SKM-1 treated with dmso at 0.1 percent for 144 hours (cell line): Measurements from ENCODE around the gene EDC4.
"Not testable (repeated sequence)": the region's sequence is repeated elsewhere in the genome, so short reads cannot be mapped to it uniquely, and the experiment has no call there.

Experiments
- DNase-seq: peaks from one replicate; lab custom pipeline; 2025; ENCODE audit not compliant: unreplicated experiment; lab: John Stamatoyannopoulos, UW

Gene EDC4

DNA sequence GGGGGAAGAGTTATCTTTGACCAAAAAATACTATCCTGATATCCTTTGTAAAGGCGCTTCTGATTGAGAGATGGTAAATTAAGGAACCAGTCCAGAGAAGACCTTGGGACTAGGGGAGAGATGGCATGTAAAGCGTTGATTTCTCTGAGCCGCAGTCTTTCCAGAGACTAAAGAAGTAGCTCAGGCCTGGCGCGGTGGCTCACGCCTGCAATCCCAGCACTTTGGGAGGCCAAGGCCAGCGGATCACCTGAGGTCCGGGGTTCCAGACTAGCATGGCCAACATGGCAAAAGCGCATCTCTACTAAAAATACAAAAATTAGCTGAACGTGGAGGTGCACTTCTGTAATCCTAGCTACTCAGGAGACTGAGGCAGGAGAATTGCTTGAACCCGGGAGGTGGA lies 24.7 kb upstream of the EDC4 start:
- DNase-seq, result no peak

DNA sequence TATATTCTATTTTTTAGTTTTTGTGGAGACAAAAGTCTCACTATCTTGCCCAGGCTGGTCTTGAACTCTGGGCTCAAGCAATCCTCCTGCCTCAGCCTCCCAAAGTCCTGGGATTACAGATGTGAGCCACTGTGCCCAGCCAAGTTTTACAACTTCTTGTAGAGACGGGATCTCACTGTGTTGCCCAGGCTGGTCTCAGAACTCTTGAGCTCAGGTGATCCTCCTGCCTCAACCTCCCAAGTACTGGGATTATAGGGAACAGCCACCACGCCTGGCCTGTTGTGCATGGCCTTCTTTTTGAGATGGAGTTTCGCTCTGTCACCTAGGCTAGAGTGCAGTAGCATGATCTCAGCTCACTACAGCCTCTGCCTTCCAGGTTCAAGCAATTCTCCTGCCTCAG lies 19.2 kb upstream of the EDC4 start:
- DNase-seq, result no peak

DNA sequence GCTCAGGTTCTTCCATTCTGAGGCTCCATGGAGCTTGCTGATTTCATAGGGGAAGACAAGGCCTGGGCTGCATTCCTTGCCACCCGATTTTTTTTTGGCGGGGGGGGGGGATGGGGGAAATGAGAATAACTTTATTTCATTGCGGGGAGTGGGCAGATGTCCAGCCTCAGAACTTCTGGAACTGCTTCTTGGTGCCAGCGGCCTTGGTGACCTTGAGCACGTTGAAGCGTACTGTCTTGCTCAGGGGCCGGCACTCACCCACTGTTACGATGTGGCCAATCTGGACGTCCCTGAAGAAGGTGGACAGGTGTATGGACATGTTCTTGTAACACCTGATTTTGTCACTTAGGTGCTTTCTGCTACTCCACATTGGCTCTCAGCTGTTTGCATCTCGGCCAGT lies 17.1 kb upstream of the EDC4 start:
- DNase-seq, result no peak

DNA sequence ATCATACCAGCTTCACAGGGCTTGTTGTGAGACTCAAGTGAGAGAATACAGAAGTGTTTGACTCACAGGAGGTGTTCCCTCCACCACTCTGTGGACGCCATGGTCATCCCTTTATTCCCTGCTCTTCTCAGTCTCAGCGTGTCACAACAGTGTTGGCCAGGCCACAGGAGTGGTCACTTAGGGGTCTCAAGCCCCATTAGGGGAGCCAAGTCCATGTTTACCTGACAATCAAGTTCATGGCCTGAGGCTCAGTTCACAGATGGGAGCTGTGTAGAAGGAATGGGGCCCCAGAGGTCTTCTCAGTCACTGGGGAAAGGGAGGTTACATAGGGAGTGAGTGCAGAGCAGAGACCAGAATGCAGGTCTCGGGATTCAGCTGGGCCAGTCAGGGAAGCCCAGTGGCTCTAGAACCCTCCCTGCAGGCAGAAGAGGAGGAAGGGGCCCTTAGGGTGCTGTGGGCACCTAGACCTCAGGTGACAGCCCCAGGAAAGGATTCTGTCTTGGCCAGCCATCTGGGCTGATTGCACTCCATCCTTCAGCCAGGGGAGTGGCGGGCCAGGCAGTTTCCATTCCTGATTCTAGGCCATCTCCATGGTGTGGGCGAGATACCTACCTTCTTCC lies 15.8 kb upstream of the EDC4 start:
- DNase-seq, result no peak

DNA sequence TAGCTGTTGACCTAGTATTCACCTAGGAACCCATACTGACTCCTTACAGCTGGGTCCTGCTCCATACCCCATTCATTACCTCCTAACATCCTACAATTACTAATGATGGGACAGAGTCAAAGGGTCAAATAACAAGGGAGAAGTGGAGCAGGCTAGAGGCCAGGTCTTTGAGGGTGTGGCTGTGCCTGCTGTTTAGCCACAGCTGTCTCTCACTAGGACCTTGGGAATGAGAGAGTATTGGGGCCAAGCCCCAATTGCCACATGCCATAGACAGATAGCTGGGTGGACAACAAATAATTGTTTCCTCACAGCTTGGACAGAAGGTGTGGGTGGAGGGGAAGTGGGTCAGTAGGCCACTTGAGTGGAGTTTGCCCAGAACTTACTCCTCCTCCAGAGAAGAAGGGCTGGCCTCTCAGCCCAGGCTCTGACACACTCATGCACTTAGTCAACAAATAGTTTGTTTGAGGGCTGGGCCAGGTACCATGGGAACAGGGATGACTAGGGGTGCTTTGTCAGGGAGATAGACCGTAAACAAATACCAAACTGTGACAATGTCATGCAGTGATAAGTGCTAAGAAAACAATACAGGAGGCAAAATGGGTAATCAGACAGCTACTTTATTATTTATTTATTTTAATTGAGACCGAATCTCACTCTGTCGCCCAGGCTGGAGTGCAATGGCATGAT lies 15.2 kb upstream of the EDC4 start:
- no peak for DNase-seq

DNA sequence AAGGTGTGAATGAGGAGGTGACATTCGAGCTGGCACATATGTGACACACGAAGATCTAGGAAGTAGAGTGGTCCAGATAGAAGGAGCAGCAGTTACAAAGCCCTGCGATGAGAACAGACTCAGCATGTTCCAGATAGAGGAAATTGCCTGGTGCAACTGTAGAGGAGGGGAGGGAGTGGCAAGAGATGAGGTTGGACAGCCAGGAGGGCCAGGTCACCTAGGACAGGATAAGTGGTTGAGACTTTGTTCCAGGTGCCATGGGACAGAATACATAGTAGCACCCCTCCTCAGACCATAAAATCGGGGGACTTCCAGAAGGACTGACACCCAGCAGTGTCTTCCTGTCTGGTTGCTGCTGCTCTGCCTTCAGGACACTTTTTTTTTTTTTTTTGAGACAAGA lies 14.4 kb upstream of the EDC4 start:
- DNase-seq, result no peak

DNA sequence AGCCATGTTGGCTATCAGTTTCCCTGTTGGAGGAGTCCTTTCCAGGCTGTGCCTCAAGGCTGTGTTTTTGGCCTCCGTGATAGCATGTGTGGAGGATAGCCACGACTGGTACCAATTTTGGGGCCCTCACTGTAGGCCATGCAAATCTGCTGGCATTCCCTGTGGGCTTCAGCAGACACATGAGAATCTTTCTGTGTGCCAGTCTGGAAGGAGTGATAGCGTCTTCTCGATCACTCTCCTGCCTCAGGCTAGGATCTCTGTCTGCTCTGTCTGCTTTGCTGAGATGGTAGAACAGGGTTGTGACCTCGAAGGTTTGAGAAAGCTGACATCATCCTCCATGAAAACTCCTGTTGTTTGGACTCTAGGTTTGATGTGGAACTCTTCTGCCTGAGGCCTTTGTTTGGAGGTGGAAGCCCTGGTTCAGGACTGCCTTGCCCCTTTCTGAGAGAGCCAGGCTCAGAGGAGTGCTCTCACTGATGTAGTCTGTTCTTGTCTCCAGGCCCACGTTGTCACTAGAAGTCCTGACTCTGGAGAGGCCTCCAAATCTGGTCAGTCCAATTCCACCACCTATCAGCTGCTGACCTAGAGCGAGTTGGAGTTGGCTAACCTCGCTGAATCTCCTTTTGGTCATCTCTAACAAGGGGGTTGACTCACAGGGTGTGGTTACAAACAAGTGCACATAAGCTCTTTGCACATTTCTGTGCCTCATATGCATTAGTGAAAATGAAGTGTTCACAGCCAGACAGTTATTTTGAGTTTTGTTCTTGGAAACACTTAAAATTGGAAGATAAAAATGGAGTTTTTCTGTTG lies 12.1 kb upstream of the EDC4 start:
- no peak for DNase-seq

DNA sequence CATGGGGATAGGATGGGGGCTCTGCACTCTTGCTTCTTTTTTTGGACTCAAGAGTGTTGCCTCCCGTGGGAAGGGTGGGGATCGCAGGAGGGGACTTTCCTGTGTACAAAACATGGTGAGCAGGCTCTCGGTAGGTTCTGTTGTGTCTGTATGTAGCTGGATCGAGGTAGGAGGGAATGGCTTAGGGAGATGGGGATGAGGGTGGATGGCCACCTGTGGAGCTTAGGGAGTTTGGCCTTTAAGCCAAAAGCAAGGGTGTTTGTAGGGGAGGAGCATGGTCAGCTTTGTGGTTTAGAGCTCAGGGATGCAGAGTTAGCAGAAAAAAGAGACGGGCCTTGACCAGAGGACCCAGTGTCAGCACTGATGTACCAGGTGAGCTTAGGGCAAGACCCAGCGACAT lies 11.0 kb upstream of the EDC4 start:
- no peak for DNase-seq

DNA sequence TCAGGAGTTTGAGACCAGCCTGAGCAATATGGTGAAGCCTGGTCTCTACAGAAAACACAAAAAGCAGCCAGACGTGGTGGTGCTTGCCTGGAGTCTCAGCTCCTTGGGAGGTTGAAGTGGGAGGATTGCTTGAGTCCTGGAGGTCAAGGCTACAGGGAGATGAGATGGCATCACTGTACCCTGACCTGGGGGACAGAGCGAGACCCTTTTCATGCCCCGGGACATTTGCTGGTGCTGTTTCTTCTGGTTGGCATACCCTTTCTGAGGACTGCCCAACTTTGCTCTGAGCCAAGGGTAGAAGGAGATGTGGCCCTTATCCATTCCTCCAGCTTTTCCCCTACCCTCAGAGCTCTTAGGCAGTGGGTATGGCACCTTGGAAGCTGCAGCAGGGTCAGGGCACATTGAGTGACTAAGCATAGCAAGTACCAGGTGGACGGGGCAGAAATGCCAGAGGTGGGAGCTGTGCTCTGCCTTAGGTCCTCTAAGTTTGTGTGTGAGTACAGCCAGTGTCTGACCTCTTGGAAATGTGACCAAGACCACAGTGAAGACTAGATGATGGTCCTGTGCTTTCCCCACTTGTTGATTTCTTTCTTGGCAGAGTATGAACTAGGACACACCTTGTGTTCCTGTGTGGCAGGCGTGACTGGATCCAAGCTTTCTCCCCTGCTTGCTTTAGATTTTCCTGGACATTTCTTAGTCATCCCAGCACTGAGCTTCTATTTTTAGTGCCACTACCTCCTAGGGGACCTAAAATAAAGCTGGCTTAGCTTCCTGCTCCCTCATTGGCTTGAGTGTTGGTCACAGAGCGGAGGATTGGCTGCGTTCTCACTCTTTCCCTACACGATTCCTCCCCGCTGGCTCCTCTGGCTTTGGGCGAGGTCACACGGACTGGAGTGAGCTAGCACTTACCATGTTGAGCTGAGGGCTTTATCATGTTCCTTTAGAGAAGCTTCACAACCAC lies 9.9 kb upstream of the EDC4 start:
- no peak for DNase-seq

DNA sequence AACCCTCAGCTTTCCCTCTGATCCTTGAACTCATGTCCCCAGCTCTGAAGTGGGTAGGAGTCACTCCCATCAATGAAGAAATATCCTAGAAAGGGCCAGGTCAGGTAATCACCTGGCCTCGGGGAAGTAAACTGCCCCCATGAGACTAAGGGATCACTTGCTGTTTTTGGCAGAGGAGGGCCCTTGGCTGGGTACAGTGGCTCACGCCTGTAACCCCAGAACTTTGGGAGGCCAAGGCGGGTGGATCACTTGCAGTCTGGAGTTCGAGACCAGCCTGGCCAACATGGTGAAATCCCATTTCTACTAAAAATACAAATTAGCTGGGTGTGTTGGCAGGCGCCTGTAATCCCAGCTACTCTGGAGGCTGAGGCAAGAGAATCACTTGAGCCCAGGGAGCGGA lies 8.8 kb upstream of the EDC4 start:
- DNase-seq, result not testable (repeated sequence)

DNA sequence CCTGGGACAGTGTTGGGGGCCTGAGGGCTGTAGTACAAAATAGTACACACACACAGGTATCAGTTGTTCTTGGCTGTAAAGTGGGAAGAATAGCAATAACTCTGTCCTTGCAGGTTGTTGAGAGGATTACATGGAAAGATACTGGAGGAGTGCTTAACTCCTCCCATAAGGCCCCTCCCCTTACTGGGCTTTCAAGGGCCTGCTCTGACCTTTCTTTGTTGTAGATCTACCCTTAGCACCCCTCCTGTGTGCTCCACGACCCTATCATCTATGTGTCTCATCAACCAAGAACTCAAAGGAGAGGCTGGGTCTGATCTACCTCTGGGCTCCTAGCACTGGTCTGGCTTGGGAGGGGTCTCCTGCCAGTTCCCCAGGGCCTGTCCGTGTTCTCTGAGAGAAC lies 8.3 kb upstream of the EDC4 start:
- DNase-seq, result no peak

DNA sequence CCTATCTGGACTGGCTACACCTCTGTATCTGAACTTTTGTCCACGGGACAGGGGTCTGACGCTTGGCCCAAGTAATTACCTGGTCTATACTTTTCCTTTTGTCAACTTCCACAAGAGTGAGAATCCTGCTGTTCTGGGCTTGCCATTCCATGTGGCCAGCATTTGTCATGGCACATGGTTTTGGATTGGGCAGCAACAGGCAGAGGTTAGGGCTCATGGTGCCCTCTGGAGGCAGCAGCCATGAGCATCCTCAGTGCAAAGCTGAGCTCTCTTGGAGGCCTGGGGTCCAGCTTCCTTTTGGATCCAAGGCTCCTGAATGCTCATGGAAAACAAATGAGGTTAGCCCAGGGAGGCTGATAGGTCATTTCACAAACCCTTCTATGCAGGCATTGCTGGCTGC lies 7.5 kb upstream of the EDC4 start:
- no peak for DNase-seq

DNA sequence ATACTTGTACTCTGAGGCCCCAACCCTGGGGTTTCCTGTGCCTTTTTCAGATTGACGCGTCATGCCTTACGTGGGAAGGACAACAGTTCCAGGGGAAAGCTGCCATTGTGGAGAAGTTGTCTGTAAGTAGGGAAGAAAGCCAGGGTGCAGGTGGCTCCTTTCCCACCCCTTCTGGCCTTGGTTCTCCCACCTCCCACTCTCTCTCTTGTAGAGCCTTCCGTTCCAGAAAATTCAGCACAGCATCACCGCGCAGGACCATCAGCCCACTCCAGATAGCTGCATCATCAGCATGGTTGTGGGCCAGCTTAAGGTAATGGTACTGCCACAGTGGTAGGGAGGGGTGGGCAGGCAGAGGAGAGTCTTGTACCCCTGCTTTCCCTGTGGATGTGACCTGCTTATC lies 4.6 kb upstream of the EDC4 start:
- DNase-seq, result no peak

DNA sequence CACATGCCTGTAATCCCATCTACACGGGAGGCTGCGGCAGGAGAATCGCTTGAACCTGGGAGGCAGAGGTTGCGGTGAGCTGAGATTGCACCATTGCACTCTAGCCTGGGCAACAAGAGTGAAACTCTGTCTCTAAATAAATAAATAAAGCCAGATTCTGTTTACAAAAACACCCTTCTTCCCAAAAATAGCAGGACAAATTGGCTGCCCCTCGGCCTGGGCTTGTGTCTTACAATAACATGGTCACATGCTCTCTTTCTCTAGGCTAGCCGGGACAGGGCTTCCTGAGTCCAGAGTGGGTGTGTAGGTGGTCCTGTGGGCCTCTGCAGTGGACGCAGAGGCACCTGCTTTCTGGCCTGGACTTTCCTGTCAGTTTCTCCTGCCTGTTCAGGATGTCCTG lies 3.2 kb upstream of the EDC4 start:
- no peak for DNase-seq

DNA sequence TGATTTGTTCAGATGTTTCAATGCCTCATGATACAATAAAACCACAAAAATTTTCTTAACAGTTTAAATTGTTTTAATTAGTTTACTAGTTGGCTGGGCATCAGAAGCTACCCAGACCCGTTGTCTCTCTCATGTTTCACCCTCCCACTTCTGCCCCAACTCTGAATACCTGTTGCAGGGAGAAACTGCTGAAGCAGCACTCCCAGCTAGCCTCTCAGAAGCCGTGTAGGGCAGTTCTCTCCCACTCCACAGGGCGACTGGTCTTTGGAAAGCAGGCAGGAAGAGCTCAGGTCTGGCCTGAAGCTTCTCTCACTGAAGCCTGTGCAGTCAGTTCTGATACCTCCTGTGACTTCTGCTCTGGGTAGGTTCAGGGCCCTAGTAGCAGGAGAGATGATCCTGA lies 1.6 kb upstream of the EDC4 start:
- no peak for DNase-seq

DNA sequence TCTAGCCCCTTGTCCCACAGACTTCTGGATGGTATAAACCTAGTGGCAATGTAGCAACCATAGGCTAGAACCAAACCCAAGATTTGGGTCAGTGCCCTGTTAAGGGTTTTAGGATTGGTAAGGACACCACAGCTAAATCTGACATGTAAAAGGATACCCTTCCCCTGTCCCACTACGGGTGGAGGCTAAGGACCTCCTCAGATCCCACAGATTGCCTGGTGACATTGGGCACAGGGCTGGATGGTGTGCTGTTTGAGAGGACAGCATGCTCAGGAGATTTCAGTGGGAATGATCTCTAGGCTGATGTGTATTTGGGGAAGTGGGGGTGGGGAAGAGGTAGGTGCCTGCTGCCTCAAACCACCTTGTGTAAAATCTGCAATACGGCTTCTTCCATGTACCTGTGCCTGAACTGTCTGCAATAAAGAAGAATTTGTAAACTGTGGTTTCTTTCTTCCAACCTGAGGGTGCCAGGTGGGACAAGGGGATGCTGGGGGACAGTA lies 671 bp upstream of the EDC4 start:
- DNase-seq, result no peak

DNA sequence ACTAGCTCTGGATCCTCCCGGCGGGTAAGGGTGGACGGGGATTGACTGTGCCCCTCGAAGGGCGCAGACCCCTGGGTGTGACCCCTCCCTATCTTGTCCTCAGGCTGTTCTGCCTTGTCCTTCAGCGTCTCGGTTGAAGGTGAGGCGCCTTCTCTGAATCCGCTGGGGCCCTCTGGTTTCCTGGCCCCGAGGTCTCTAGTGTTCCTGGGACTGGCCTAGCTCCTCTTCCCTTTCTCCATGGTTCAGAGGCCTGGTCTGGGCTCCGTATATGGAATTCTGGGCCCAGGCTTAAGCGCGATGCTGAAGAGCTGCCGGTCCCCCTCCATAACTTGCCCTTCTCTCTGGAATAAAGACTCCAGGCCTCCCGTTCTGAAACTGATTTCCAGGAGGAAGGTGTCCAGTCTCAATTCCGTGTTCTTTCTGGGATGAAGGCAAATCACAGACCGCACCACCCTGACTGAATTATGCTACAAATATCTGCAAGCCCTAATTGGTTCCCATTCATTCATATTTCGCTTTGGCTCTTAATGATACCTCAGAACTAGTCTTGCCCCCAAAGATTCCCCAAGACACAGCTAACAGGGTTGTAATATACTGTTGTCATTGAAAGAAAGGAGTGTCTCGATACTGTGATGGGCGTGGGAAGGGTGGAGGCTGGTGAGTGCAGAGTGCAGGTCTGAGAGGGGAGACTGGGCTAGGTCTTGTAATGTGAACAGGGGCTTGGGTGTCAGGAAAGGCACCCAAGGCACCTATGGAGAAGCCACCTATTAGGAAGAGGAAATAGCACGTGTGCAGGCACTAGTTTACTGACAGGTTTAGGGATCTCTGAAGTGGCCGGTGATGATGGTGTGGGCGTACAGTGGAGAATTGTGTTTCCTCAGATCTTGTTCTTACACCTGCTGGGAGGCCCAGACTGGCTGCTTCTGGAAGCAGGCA lies 851 bp downstream of the EDC4 start:
- DNase-seq, result no peak

DNA sequence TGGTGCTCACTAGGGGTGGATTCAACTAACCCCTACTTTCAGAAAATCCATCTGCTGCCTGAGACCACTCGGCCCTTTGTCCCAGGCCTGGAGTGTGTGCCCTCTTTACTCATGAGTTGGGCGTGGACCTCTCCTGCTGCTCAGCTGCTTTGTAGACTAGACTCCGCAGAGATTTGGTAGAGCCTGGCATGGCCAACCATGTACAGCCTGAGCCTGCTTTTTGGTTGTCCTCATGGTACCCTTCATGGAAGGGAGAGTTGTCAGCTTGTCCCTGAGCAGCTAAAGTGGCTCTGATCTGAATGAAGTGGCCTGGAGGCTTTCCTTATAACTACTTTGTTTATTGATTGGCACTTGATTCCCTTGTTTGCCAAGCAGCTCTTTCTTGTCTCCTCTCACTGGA lies 1.5 kb downstream of the EDC4 start:
- no peak for DNase-seq

DNA sequence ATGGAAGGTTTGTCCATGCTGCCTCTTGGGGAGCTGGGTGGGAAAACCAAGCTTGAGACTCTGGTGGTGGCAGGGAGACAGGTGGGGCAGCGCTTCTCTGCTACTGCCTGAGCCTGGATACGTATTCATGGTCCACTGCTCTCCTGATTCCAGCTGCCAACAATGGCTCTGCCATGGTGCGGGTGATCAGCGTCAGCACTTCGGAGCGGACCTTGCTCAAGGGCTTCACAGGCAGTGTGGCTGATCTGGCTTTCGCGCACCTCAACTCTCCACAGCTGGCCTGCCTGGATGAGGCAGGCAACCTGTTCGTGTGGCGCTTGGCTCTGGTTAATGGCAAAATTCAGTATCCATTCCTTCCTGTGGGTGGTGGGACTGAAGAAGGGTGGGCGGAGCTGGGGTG lies 4.2 kb downstream of the EDC4 start:
- DNase-seq, result no peak

DNA sequence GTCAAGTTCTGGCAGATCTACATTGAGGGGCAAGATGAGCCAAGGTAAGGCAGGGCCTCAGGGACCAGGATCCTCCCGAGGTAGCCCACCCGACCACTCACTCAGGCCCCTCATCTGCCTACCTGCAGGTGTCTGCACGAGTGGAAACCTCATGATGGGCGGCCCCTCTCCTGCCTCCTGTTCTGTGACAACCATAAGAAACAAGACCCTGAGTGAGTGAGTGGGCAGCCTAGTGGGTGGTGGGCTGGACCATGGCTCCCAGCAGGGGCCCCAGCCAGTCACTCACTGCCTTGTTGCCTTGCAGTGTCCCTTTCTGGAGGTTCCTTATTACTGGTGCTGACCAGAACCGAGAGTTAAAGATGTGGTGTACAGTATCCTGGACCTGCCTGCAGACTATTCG lies 5.4 kb downstream of the EDC4 start:
- DNase-seq, result no peak
